ENCODE data around the gene CARD16. TPM values are rescaled to one million over a fixed set of nuclear protein-coding genes. Genes with fewer than 3 reads are reported as not detected.

CARD16 gene
- total RNA-seq, 1 experiment from 2014 or later = not detected

- no peak for TF ChIP-seq ZNF671 (CRISPR knock-in tag; IDR thresholded peaks at IDR 0.05)
- TF ChIP-seq ERG (CRISPR knock-in tag; IDR thresholded peaks at IDR 0.05) = no peak
- no peak for TF ChIP-seq TEAD4 (CRISPR knock-in tag; IDR thresholded peaks at IDR 0.05)
Measured at GRCh38 chr11:105032495-105032894, 12.6 kb downstream of the CARD16 start (continued).

GRCh38 chr11:105027678-105028077 lies 17.5 kb downstream of the CARD16 start:
- H3K9me3 Mint-ChIP-seq = no peaks in the 10 kb centered on the region
- H3K4me1 Mint-ChIP-seq = 0 out of 2 replicates have a peak, but pooled peaks cover 4% of the 10 kb centered on the region
- H3K27ac Mint-ChIP-seq = no peak overlapping the region
- ChIA-PET POLR2A (no interaction called here), CTCF (no interaction called here)
- H3K36me3 Mint-ChIP-seq = no peaks in the 10 kb centered on the region
- ATAC-seq (no peak), DNase-seq (ENCODE audit: low spot score) (no peak)
- H3K4me3 Mint-ChIP-seq = no peak overlapping the region
- TF ChIP-seq USF1 (CRISPR knock-in tag; IDR thresholded peaks at IDR 0.05) (no peak), CREM (CRISPR knock-in tag; IDR thresholded peaks at IDR 0.05) (no peak), MYBL2 (CRISPR knock-in tag; IDR thresholded peaks at IDR 0.05) (no peak), FOXP1 (CRISPR knock-in tag; IDR thresholded peaks at IDR 0.05; ENCODE audit: borderline replicate concordance) (no peak), ZNF416 (CRISPR knock-in tag; IDR thresholded peaks at IDR 0.05) (no peak), ATF1 (CRISPR knock-in tag; IDR thresholded peaks at IDR 0.05) (no peak), TEAD4 (CRISPR knock-in tag; IDR thresholded peaks at IDR 0.05) (no peak), ATF6 (CRISPR knock-in tag; IDR thresholded peaks at IDR 0.05) (no peak), FOXP4 (CRISPR knock-in tag; IDR thresholded peaks at IDR 0.05) (no peak), NFYB (CRISPR knock-in tag; conservative IDR thresholded peaks at IDR 0.05; ENCODE audit: low read depth) (no peak), STAT6 (CRISPR knock-in tag; conservative IDR thresholded peaks at IDR 0.05; ENCODE audit: low read depth) (no peak)
- H3K27me3 Mint-ChIP-seq (ENCODE audit: low read depth) = no peaks in the 10 kb centered on the region

- CTCF ChIA-PET = no interaction called here
- 0 out of 2 replicates have a peak, but pooled peaks cover 4% of the 10 kb centered on the region for H3K4me1 Mint-ChIP-seq
- H3K9me3 Mint-ChIP-seq = peaks cover 4% of the 10 kb centered on the region
- H3K36me3 Mint-ChIP-seq = peaks cover 4% of the 10 kb centered on the region
- no peak overlapping the region for H3K4me3 Mint-ChIP-seq
- H3K27ac Mint-ChIP-seq = no peak overlapping the region
- POLR2A ChIA-PET = no interaction called here
- ATAC-seq (no peak), DNase-seq (ENCODE audit: low spot score) (no peak)
- TF ChIP-seq FOXJ3 (CRISPR knock-in tag; IDR thresholded peaks at IDR 0.05; ENCODE audit: borderline replicate concordance) = no peak
- TF ChIP-seq RORB (CRISPR knock-in tag; IDR thresholded peaks at IDR 0.05) = no peak
- no peak for TF ChIP-seq FOXP1 (CRISPR knock-in tag; IDR thresholded peaks at IDR 0.05; ENCODE audit: borderline replicate concordance)
- no peak for TF ChIP-seq USF2 (CRISPR knock-in tag; IDR thresholded peaks at IDR 0.05)
- TF ChIP-seq PRRX2 (CRISPR knock-in tag; IDR thresholded peaks at IDR 0.05) = no peak
- TF ChIP-seq RELA (CRISPR knock-in tag; IDR thresholded peaks at IDR 0.05; ENCODE audit: borderline replicate concordance) = no peak
- TF ChIP-seq ATF2 (CRISPR knock-in tag; IDR thresholded peaks at IDR 0.05; ENCODE audit: borderline replicate concordance, low read depth) = no peak
- TF ChIP-seq CBFB (CRISPR knock-in tag; IDR thresholded peaks at IDR 0.05; ENCODE audit: low read depth) = no peak
- no peak for TF ChIP-seq NR2C2 (CRISPR knock-in tag; IDR thresholded peaks at IDR 0.05)
- no peak for TF ChIP-seq IRF2 (CRISPR knock-in tag; IDR thresholded peaks at IDR 0.05; ENCODE audit: borderline replicate concordance, low read depth)
- H3K27me3 Mint-ChIP-seq (ENCODE audit: low read depth) = no peaks in the 10 kb centered on the region
Measured at GRCh38 chr11:105024394-105024793, 20.7 kb downstream of the CARD16 start.
